ENCODE data around the gene FRMD5.
A peak's percentile ranks its signal among the peaks of the same experiment; 100 is the strongest.
"Not testable (repeated sequence)": the region's sequence is repeated elsewhere in the genome, so short reads cannot be mapped to it uniquely, and the experiment has no call there.

Gene FRMD5

GRCh38 chr15:43826508-43827341 lies 368.3 kb downstream of the FRMD5 start, which contains the start of gene WDR76:
TSS of gene WDR76 (plus strand) at chr15:43827002. CDS start at chr15:43827033, 31 bp downstream.
- Histone ChIP-seq H3K9ac (ENCODE audit: low read depth, low read length) (peak within 1 kb of the TSS; percentile 86), H3K9me3 (ENCODE audit: insufficient read depth, low read depth, low read length) (no peaks in the 10 kb centered on the region), H3K27me3 (ENCODE audit: insufficient read depth, low read length) (peaks cover 15% of the 10 kb centered on the region; the same call in 1 of the 2 replicates), H3K27ac (ENCODE audit: low read length) (no peak within 1 kb of the TSS), H3K4me1 (ENCODE audit: insufficient read depth, low read length) (no peaks in the 10 kb centered on the region), H3K4me3 (ENCODE audit: low read length) (peak within 1 kb of the TSS; percentile 79), H3K36me3 (ENCODE audit: insufficient read depth, low read depth, low read length) (peaks cover 9% of the 10 kb centered on the region; the same call in 1 of the 2 replicates)

- no peak overlapping the region for H3K9ac ChIP-seq (ENCODE audit: low read depth, low read length)
- no peaks in the 10 kb centered on the region for H3K9me3 ChIP-seq (ENCODE audit: insufficient read depth, low read depth, low read length)
- peaks cover 15% of the 10 kb centered on the region; the same call in 1 of the 2 replicates for H3K27me3 ChIP-seq (ENCODE audit: insufficient read depth, low read length)
- H3K36me3 ChIP-seq (ENCODE audit: insufficient read depth, low read depth, low read length) = peaks cover 9% of the 10 kb centered on the region; the same call in 1 of the 2 replicates
- H3K27ac ChIP-seq (ENCODE audit: low read length) = no peak overlapping the region
- no peak overlapping the region for H3K4me3 ChIP-seq (ENCODE audit: low read length)
- no peaks in the 10 kb centered on the region for H3K4me1 ChIP-seq (ENCODE audit: insufficient read depth, low read length)
Observed at GRCh38 chr15:43826029-43826507, 369.0 kb downstream of the FRMD5 start.

- H3K27ac ChIP-seq (ENCODE audit: low read length); H3K36me3 ChIP-seq (ENCODE audit: insufficient read depth, low read depth, low read length); H3K9ac ChIP-seq (ENCODE audit: low read depth, low read length); H3K9me3 ChIP-seq (ENCODE audit: insufficient read depth, low read depth, low read length); H3K4me1 ChIP-seq (ENCODE audit: insufficient read depth, low read length); H3K4me3 ChIP-seq (ENCODE audit: low read length): not testable (repeated sequence)
- peaks cover 15% of the 10 kb centered on the region; the same call in 1 of the 2 replicates for H3K27me3 ChIP-seq (ENCODE audit: insufficient read depth, low read length)
Observed at GRCh38 chr15:43825305-43825704, 369.8 kb downstream of the FRMD5 start.

- Histone ChIP-seq H3K9ac (ENCODE audit: low read depth, low read length) (peak within 1 kb of the TSS; percentile 93), H3K36me3 (ENCODE audit: insufficient read depth, low read depth, low read length) (peaks cover 9% of the 10 kb centered on the region; the same call in 1 of the 2 replicates), H3K9me3 (ENCODE audit: insufficient read depth, low read depth, low read length) (no peaks in the 10 kb centered on the region), H3K27me3 (ENCODE audit: insufficient read depth, low read length) (peaks cover 15% of the 10 kb centered on the region; the same call in 1 of the 2 replicates), H3K4me1 (ENCODE audit: insufficient read depth, low read length) (no peaks in the 10 kb centered on the region), H3K27ac (ENCODE audit: low read length) (no peak within 1 kb of the TSS), H3K4me3 (ENCODE audit: low read length) (peak within 1 kb of the TSS; percentile 92)
Observed at GRCh38 chr15:43824302-43825246, 370.5 kb downstream of the FRMD5 start, which contains the start of gene MFAP1. TSS of gene MFAP1 (minus strand) at chr15:43824690. CDS start at chr15:43824569, 121 bp downstream.

- no peak overlapping the region for H3K4me3 ChIP-seq (ENCODE audit: low read length)
- H3K36me3 ChIP-seq (ENCODE audit: insufficient read depth, low read depth, low read length) = peaks cover 13% of the 10 kb centered on the region
- H3K4me1 ChIP-seq (ENCODE audit: insufficient read depth, low read length) = no peaks in the 10 kb centered on the region
- H3K9ac ChIP-seq (ENCODE audit: low read depth, low read length) = no peak overlapping the region
- H3K9me3 ChIP-seq (ENCODE audit: insufficient read depth, low read depth, low read length) = no peaks in the 10 kb centered on the region
- H3K27me3 ChIP-seq (ENCODE audit: insufficient read depth, low read length) = peaks cover 15% of the 10 kb centered on the region; the same call in 1 of the 2 replicates
- no peak overlapping the region for H3K27ac ChIP-seq (ENCODE audit: low read length)
Observed at GRCh38 chr15:43821505-43821904, 373.6 kb downstream of the FRMD5 start.

All from iPS-20b (cell line).